ENCODE measurements around the gene GABRB2. TPM values are rescaled to one million over a fixed set of nuclear protein-coding genes. Genes with fewer than 3 reads are reported as not detected.

GABRB2 gene
- total and polyA plus RNA-seq, 11 donors = 0.04 to 3.8 (median 0.16) TPM; not detected in 7

DNA sequence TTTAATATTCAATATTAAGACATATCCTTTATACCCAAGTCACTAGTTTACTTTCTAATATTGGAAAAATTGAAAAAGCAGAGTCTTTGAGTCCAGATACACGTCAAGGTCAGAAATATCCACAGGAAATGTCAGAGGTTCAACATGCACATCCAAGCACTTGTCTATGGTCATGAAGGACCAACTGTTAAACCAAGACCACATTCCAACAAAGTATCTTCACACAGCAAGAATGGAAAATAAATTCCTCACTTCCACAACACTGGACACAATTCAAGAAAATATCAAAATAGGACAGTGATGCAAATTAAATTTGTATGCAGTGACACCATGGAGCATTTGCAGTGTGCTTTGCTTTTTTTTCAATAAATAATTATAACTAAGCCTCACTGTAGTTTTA is 142.5 kb downstream of the GABRB2 start:
- Histone ChIP-seq H3K27ac (no peak overlapping the region), H3K4me3 (no peak overlapping the region), H3K36me3 (no peaks in the 10 kb centered on the region), H3K9me3 (no peaks in the 10 kb centered on the region), H3K27me3 (no peaks in the 10 kb centered on the region), H3K4me1 (no peaks in the 10 kb centered on the region)
- TF ChIP-seq POLR2A (IDR thresholded peaks at IDR 0.05) = no peak
- TF ChIP-seq, protein P1, sequence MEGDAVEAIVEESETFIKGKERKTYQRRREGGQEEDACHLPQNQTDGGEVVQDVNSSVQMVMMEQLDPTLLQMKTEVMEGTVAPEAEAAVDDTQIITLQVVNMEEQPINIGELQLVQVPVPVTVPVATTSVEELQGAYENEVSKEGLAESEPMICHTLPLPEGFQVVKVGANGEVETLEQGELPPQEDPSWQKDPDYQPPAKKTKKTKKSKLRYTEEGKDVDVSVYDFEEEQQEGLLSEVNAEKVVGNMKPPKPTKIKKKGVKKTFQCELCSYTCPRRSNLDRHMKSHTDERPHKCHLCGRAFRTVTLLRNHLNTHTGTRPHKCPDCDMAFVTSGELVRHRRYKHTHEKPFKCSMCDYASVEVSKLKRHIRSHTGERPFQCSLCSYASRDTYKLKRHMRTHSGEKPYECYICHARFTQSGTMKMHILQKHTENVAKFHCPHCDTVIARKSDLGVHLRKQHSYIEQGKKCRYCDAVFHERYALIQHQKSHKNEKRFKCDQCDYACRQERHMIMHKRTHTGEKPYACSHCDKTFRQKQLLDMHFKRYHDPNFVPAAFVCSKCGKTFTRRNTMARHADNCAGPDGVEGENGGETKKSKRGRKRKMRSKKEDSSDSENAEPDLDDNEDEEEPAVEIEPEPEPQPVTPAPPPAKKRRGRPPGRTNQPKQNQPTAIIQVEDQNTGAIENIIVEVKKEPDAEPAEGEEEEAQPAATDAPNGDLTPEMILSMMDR (IDR thresholded peaks at IDR 0.05) = no peak
- DNase-seq (no peak), ATAC-seq (no peak)
- intact Hi-C loops (cut with DNase I) = no loop called here
- WGBS, 4 donors = 27 to 50% (median 35%) methylated on average over 1 of the region's 1 CpG

GRCh38 chr5:161403121-161403520 is 143.4 kb downstream of the GABRB2 start:
- intact Hi-C loops (cut with DNase I) = no loop called here
- Histone ChIP-seq H3K36me3 (no peaks in the 10 kb centered on the region), H3K27ac (no peak overlapping the region), H3K4me3 (no peak overlapping the region), H3K27me3 (no peaks in the 10 kb centered on the region), H3K4me1 (no peaks in the 10 kb centered on the region), H3K9me3 (no peaks in the 10 kb centered on the region)
- ATAC-seq = no peak
- TF ChIP-seq POLR2A (IDR thresholded peaks at IDR 0.05) = no peak
- TF ChIP-seq, protein P1 (IDR thresholded peaks at IDR 0.05) = no peak
- WGBS, 4 donors = 19 to 38% (median 28%) methylated on average over 2 of the region's 2 CpGs
- DNase-seq = no peak

DNA sequence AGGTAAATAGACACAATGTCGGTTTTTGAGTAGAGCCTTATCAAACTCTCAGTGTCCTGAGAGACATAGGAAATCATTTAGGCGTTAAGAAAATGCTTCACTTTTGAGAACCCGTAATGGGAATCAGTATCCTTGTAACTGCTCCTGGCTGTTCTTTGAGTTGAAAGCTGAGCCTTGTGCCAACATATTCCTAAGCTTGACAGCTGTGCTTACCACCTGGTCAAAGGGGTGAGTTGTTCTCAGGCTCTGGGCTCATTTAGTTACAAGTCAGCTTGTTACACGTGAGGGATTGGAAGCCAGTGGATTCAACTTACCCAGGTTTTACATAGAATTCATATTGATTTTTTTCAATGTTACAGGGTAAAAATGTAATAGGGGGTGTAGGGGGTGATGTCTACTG is 145.9 kb downstream of the GABRB2 start:
- Histone ChIP-seq H3K27me3 (no peaks in the 10 kb centered on the region), H3K4me3 (no peak overlapping the region), H3K27ac (no peak overlapping the region), H3K9me3 (no peaks in the 10 kb centered on the region), H3K36me3 (no peaks in the 10 kb centered on the region), H3K4me1 (no peaks in the 10 kb centered on the region)
- ATAC-seq = no peak
- 63 to 78% (median 71%) methylated on average over 4 of the region's 4 CpGs for WGBS, 4 donors
- no peak for DNase-seq
- intact Hi-C loops (cut with DNase I) = no loop called here
- TF ChIP-seq POLR2A (IDR thresholded peaks at IDR 0.05) = no peak
- TF ChIP-seq, protein P1 (IDR thresholded peaks at IDR 0.05) = no peak

DNA sequence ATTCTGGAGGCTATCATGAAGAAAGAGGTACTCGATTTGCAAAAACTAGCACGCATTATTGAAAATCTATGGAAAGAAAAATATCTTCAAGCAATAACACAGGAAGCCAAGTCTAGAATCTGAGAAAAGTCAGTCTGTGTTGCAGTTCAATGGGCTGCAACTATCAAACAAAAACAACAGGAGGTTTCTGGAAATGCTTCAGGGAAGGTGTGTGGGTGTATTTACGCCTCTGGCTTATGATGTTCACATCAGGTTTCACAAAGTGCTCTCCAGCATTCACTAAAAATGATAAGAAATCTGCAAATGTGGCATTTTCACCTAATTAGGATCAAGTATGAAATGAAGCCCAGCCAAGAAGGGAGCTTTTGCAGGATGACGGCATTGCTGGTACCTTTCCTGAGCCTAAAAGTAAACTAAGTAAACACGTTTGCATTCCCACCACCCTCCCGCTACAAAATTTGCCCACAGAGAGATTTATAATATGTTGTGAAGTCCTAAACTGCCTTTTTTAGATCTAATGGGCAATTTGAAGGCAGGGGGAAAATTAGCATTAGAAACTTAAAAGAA is 146.4 kb downstream of the GABRB2 start:
- no peak overlapping the region for H3K27ac ChIP-seq
- no peaks in the 10 kb centered on the region for H3K9me3 ChIP-seq
- DNase-seq (no peak), ATAC-seq (no peak)
- no peaks in the 10 kb centered on the region for H3K36me3 ChIP-seq
- no peaks in the 10 kb centered on the region for H3K4me1 ChIP-seq
- WGBS, 4 donors = 65 to 76% (median 74%) methylated on average over 6 of the region's 6 CpGs
- intact Hi-C loops (cut with DNase I) = no loop called here
- no peak overlapping the region for H3K4me3 ChIP-seq
- TF ChIP-seq, protein P1 (IDR thresholded peaks at IDR 0.05) = no peak
- TF ChIP-seq POLR2A (IDR thresholded peaks at IDR 0.05) = no peak
- no peaks in the 10 kb centered on the region for H3K27me3 ChIP-seq

Measured in heart left ventricle (tissue), 16 donors.